ENCODE data around the gene ZNF816.
"Not testable (repeated sequence)": the region's sequence is repeated elsewhere in the genome, so short reads cannot be mapped to it uniquely, and the experiment has no call there.

ZNF816 gene

DNA sequence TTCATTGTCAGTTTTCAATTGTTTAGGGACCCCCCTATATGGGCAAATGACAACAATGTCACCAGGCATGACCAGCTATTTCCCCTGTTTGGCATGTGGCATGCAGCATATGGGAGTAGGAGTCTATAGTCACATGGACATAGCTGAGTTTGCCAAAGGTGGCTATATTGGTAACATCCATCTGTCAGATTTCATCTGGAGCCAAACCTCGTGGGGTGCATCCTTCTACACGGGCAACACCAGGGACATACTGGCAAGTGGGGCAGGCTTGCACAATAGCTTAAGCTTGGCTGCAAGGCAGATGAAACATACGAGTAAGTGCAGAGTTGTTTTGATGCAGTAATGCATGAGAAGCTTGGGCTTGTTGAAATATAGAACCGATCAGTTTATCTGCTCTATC is 24.5 kb upstream of the ZNF816 start:
- H3K36me3 ChIP-seq (ENCODE audit: control insufficient read depth, insufficient read depth, low read length) = no peaks in the 10 kb centered on the region
- H3K27me3 ChIP-seq (replicated peaks; ENCODE audit: control insufficient read depth, insufficient read depth, low read length) = no peaks in the 10 kb centered on the region
- TF ChIP-seq, protein P1, sequence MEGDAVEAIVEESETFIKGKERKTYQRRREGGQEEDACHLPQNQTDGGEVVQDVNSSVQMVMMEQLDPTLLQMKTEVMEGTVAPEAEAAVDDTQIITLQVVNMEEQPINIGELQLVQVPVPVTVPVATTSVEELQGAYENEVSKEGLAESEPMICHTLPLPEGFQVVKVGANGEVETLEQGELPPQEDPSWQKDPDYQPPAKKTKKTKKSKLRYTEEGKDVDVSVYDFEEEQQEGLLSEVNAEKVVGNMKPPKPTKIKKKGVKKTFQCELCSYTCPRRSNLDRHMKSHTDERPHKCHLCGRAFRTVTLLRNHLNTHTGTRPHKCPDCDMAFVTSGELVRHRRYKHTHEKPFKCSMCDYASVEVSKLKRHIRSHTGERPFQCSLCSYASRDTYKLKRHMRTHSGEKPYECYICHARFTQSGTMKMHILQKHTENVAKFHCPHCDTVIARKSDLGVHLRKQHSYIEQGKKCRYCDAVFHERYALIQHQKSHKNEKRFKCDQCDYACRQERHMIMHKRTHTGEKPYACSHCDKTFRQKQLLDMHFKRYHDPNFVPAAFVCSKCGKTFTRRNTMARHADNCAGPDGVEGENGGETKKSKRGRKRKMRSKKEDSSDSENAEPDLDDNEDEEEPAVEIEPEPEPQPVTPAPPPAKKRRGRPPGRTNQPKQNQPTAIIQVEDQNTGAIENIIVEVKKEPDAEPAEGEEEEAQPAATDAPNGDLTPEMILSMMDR (IDR thresholded peaks at IDR 0.05; ENCODE audit: insufficient read depth, low read length, poor library complexity, severe bottlenecking) = no peak
- no peak for DNase-seq (ENCODE audit: extremely low read depth, insufficient read length)
- H3K4me3 ChIP-seq (replicated peaks; ENCODE audit: low read depth, low read length) = no peak overlapping the region

GRCh38 chr19:52983167-52983566 is 20.5 kb upstream of the ZNF816 start:
- not testable (repeated sequence) for H3K36me3 ChIP-seq (ENCODE audit: control insufficient read depth, insufficient read depth, low read length); H3K4me3 ChIP-seq (replicated peaks; ENCODE audit: low read depth, low read length); DNase-seq (ENCODE audit: extremely low read depth, insufficient read length); H3K27me3 ChIP-seq (replicated peaks; ENCODE audit: control insufficient read depth, insufficient read depth, low read length)

DNA sequence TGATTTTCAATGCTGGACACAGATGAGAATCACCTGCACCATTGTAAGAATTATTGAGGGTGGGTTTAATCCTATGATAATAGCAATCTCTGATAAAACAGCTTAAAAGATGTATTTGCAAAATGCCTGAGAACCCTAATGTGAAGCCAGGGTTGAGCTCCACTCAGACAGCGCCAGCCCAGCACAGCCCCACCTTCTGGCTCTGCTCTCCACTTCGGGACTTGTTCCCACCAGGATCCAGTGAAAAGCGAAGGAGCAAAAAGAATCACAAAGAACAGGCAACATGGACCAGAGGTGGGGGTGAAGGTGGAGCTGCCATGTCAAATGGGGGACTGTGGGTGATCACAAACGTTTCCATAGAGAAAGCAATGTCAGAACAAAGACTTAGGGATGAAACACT is 18.6 kb upstream of the ZNF816 start:
- Histone ChIP-seq H3K4me3 (replicated peaks; ENCODE audit: low read depth, low read length) (no peak overlapping the region), H3K27me3 (replicated peaks; ENCODE audit: control insufficient read depth, insufficient read depth, low read length) (no peaks in the 10 kb centered on the region), H3K36me3 (ENCODE audit: control insufficient read depth, insufficient read depth, low read length) (no peaks in the 10 kb centered on the region)
- DNase-seq (ENCODE audit: extremely low read depth, insufficient read length) = no peak
- TF ChIP-seq, protein P1 (IDR thresholded peaks at IDR 0.05; ENCODE audit: insufficient read depth, low read length, poor library complexity, severe bottlenecking) = no peak

- no peaks in the 10 kb centered on the region for H3K27me3 ChIP-seq (replicated peaks; ENCODE audit: control insufficient read depth, insufficient read depth, low read length)
- DNase-seq (ENCODE audit: extremely low read depth, insufficient read length) = no peak
- TF ChIP-seq, protein P1 (IDR thresholded peaks at IDR 0.05; ENCODE audit: insufficient read depth, low read length, poor library complexity, severe bottlenecking) = no peak
- H3K4me3 ChIP-seq (replicated peaks; ENCODE audit: low read depth, low read length) = no peak overlapping the region
- H3K36me3 ChIP-seq (ENCODE audit: control insufficient read depth, insufficient read depth, low read length) = no peaks in the 10 kb centered on the region
Measured at GRCh38 chr19:52967772-52968171, 5.1 kb upstream of the ZNF816 start.

DNA sequence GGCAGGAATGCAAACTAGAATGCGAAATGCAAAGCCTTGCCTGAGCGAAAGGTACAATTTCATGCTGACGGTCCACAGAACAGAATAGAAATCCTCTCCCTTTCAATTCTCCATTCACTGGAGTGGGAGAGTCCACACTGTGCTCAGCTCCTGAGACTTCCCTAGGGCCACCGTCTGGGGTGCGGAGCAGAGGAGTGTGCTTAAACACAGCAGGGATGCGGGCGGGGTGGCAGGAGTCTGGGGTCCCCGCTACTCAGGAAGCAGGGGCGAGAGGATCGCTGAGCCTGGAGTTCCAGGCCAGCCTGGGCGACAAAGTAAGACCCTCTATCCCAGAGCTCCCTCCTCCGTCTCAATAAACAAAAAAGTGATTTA is 552 bp upstream of the ZNF816 start:
- no peak for DNase-seq (ENCODE audit: extremely low read depth, insufficient read length)
- Histone ChIP-seq H3K4me3 (replicated peaks; ENCODE audit: low read depth, low read length) (peak overlapping the region; percentile 93), H3K36me3 (ENCODE audit: control insufficient read depth, insufficient read depth, low read length) (peaks cover 6% of the 10 kb centered on the region; the same call in 1 of the 2 replicates), H3K27me3 (replicated peaks; ENCODE audit: control insufficient read depth, insufficient read depth, low read length) (no peaks in the 10 kb centered on the region)
- TF ChIP-seq, protein P1 (IDR thresholded peaks at IDR 0.05; ENCODE audit: insufficient read depth, low read length, poor library complexity, severe bottlenecking) = no peak

DNA sequence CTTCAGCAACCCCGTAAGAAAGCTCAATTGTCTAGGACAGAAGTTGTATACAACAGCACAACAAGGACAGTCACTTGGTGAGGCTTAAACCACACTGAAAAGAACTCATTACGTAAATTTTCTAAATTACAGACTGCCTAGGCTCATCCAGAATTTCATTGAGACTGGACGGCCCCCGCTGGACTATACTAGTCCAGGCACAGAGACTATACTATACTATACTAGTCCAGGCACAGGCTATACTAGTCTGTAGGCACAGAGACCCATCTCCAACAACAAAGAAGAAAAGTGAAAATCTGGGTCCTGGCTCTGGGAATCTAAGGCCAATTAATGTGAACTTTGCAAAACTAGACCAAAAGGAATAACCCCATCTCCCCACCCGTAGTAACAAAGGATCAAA is 700 bp downstream of the ZNF816 start:
- DNase-seq (ENCODE audit: extremely low read depth, insufficient read length) = no peak
- no peaks in the 10 kb centered on the region for H3K27me3 ChIP-seq (replicated peaks; ENCODE audit: control insufficient read depth, insufficient read depth, low read length)
- TF ChIP-seq, protein P1 (IDR thresholded peaks at IDR 0.05; ENCODE audit: insufficient read depth, low read length, poor library complexity, severe bottlenecking) = no peak
- H3K36me3 ChIP-seq (ENCODE audit: control insufficient read depth, insufficient read depth, low read length) = peaks cover 6% of the 10 kb centered on the region
- peak overlapping the region; percentile 93 for H3K4me3 ChIP-seq (replicated peaks; ENCODE audit: low read depth, low read length)
